Kasumi-1 (cell line): Measurements from ENCODE around the gene TH.
"Not testable (repeated sequence)": the region's sequence is repeated elsewhere in the genome, so short reads cannot be mapped to it uniquely, and the experiment has no call there.

Source experiments
- DNase-seq, 2 experiments: peaks; one replicate each; lab custom pipeline; 2025; lab: John Stamatoyannopoulos, UW

TH gene

DNA sequence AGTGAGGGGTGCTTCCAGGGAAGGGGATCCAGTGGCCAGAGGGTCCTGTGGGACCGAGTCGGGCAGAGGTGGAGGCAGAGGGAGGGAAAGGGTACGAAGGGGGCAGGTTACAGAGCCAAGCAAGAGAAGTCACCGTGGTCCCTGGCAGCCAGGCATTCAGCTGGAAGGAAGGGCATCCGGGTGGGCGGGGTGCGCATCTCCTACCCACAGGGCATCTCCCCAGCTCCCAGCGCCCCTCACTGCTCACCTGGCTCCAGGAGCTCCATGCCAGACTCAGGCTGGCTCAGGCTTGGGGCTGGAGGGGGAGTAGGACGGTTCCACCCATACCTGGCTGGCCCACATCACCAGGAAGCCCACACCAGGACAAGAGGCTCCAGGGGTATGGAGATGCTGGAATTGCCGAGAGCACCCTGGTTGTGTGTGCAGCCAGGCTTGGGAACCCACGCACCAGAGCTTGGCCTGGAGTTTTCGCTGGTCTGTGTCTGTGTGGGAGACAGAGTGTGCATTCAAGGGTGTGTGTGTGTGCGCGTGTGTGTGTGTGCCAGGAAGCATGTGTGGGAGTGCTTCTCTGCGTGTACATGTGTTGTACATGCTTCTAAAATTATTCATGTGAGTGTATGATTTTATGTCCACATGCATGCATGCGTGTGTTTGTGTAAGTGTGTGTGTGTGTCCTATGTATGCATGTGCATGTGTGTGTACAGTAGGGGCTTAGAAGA lies 6.6 kb upstream of the TH start:
- DNase-seq = not testable (repeated sequence)

DNA sequence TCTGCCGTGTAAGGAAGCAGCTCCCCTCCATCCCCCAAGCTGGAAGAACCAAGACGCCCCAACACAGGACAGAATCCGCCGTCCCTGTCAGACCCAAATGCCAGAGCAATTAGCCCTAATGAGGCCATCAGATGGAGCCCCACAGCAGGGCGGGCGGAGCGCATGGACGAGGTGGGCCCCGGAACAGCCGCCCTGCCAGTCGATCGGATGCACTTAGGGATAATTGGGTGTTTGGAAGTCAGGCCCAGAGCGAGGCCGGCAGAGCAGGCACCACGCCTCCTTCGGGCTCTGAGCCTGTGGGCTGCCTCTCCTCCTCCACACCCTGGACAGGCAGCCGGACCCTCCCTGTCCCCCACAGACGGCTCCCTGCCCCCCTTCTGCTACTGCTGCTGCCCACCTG lies 5.5 kb upstream of the TH start:
- DNase-seq = no peak

DNA sequence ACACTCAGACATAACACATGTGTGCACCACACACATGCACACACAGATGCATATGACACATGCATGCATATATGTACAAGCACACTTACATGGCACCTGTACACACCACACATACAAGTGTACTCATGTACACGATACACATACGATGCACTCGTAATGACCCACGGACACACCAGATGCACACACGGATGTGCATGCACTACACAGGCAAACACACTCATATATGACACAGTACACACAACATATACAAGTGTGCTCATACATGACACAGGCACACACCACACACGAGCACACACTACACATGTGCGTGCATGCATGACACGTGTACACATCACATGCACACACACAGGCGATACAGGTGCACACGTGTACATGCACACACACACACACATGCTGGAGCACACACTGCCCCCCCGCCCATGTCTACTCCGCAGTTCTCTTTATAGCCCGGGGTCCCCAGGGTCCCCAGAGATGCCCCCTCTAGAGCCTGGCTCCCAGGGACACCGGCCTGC lies 4.8 kb upstream of the TH start:
- no peak for DNase-seq

- DNase-seq = no peak
These were observed 4.0 kb upstream of the TH start for GRCh38 chr11:2175659-2176058.

GRCh38 chr11:2174361-2174760 lies 2.7 kb upstream of the TH start:
- no peak for DNase-seq

DNA sequence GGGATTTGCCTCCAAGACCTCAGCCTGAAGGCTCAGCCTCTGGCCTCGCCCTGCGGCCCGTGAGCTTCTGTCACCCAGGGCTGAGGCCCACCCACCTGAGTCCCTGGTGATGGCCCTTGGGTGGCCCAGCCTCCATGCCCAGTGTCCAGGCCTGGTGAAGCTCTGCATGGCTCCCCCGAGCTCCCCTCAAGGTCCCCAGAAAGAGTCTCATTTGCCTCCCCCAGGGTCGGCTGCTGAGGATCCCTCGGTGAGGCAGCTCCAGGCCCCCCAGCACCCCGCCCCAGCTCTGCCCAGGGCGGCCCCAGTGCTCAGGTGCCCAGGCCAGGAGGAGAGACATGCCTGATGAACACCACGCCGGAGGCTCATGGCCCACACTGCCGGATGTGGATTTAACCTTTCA lies 2.1 kb upstream of the TH start:
- DNase-seq = no peak

DNA sequence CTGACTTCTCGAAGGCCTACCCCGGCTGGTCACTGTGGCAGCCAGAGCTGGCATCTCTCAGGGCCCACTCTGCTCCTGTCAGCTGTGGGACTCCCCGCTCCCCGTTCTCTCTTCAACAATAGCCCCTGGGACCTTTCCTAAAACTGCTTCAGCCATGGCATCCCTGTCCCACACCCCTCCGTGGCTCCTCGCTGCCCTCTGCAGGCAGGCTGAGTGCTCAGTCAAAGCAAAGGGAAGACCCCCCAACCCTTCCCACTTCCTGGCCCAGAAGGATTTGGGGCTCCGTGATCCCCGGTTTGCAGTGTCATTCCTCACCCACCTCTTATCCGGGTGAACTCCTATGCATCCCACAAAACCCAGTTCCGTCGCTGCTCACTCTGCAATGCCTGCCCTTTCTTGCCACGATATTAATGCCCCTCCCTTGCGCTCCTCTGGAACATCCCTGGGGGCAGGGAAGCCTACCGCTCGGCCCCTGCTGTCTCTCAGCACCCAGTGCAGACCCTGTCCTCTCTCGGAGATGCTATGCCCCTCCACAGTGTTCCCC lies 1.6 kb upstream of the TH start:
- DNase-seq = peak; percentile 19 to 55

GRCh38 chr11:2172676-2173075 lies 1.1 kb upstream of the TH start:
- no peak for DNase-seq

GRCh38 chr11:2169626-2170570 lies 1.7 kb downstream of the TH start:
- DNase-seq = no peak

GRCh38 chr11:2169005-2169378 lies 2.6 kb downstream of the TH start:
- no peak for DNase-seq

- no peak for DNase-seq
These were observed 3.2 kb downstream of the TH start for GRCh38 chr11:2168286-2169004.

DNA sequence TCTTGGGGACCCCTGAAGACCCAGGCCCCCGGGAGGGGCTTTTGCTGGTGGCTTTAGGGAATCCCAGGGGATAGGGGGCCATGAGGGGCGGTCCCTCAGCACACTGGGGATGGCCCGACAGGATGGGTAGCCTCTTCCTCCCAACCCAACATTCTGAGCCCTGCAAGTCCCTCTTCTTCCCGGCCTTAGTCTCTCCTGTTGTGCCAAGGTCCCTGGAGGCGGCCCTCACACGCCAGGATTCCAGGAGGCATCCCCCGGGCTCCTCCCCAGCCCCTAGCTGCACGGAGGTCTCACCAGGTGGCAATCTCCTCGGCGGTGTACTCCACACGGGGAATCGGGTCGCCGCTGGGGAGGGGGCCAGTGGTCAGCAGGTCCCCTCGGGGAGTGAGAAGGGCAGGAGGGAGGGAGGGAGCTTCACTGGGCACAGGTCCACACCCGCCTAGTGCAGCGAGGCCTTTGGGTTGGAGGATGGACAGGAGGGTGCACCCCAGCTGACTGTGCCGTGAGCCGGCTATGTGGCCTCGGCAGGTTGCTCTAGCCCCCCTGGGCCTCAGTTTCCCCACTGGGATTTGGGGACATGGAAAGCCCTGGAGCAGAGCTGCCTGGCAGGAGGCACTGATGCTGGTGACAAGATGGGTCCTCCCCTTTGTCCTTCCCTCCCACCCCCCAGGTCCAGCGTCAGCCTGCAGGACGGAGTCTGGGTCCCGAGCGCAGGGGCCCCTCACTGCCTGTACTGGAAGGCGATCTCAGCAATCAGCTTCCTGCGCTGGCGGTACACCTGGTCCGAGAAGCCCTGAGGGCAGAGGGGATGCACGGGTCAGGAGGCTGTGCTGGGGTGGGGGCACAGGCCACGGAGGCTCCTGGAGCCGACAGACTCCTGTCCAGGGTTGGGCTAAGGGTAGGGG lies 4.2 kb downstream of the TH start:
- no peak for DNase-seq

GRCh38 chr11:2166091-2166851 lies 5.3 kb downstream of the TH start:
- DNase-seq = no peak

- DNase-seq = no peak
These were observed 6.0 kb downstream of the TH start for GRCh38 chr11:2165571-2165970.

DNA sequence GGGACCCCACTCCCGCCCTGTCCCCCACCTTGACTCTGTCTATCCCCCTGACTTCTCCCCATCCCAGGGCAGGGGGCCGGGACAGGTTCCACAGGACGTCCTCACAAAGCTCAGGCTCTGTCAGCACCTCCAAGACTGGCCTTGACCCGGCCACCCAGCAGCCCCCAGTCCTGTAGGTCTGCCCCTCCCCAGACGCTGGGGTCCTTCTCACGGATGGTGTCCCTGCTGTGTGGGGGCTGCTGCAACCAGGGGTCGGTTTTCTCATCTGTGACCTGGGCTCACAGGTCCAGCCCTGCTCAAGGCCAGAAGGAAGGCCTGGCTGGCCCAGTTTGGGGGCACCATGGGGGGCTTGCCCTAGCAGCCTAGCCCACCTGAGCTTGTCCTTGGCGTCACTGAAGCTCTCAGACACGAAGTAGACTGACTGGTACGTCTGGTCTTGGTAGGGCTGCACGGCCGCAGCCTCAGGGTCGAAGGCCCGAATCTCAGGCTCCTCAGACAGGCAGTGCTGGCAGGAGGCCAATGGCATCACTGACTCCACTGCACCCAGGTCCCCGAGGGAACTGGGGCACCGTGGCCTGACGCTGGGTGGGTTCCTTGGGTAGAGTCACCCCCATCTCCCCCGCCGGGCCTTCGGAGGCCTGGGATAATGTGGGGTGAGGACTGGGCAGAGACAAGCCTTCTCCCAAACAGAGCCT lies 6.6 kb downstream of the TH start:
- DNase-seq = no peak

DNA sequence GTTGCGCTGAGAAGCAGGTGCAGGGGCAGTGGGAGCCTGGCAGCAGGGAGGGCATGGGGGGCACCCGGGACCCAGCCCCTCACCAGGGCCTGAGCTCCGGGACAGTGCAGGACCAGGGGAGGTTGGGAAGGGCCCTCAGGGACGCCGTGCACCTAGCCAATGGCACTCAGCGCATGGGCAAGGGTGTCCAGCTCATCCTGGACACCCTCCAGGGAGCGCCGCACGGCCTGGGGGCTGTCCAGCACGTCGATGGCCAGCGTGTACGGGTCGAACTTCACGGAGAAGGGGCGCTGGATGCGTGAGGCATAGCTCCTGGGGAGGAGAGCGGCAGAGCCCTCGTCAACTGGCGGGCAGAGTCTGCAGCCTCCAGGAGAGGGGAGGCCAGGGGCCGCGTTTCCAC lies 7.5 kb downstream of the TH start:
- DNase-seq = no peak

DNA sequence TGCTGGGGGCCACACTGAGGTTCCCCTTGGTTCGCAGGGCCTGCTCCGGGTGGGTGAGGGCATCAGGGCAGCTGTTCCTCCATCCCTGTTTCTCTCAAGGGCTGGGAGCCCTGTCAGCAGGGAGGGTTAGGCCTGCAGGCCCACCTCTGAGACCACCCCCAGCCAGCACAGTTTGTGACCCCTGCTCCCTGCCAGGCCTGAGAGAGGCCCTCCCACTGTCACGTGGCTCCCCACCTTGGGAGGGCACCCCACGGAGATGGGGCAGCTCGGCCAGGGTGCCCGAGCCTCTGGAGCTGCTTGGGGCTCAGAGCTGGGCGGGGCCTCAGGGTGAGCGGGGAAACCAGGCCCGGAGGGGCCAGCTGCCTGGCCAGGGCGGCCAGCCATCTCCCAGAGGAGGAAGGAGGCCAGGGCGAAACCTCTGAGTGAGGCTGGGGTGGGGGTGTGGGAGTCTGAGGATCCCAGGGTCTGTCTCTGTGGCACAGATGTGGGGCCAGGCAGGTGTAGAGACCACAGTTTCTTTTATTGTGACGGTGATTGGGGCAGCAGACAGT lies 8.1 kb downstream of the TH start:
- DNase-seq = no peak

GRCh38 chr11:2160736-2161259 lies 10.8 kb downstream of the TH start, which contains the start of gene INS:
INS (minus strand) TSS chr11:2161209; CDS start chr11:2160971, 238 bp downstream.
- no peak for DNase-seq
